ENCODE data around the gene VAPA. TPM values are rescaled to one million over a fixed set of nuclear protein-coding genes. Genes with fewer than 3 reads are reported as not detected.
A peak's percentile ranks its signal among the peaks of the same experiment; 100 is the strongest.

The VAPA gene
- total RNA-seq, 1 experiment from 2014 or later = 138 TPM

DNA sequence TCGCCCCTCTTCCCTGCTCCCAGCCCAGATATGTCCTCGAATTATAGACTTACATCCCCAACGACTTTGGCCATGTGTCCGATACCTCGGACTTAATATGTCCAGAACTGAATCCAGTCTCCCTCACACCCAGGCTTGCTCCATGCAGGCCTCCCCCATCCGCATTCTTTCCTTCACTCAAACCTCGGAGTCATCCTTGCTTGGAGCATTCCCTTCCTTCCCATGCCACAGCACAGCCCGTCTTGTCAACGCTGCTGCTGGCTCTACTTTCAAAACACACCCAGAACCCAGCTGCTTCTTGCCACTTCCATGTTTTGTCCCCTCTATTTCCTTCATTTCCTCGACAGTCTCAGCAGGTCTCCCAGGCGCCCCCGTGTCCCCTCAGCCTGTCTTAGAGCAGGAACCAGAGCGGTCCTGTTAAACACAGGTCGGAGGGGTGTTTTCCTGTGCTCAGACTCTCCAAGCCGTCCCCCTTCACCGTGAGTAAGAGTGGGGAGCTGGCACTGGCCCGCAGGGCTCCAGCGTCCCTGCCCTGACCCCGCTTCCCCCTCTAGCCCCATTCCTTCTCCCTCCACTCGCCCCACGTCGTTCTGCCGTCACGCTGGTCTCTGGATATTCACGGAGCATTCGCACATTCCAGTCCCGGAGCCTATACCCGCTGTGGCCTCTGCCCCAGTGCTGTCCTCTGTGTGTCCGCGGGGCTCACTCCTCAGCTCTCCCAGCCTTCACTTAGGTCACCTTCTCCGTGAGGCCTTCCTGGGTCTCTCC is 54.4 kb downstream of the VAPA start:
- no peaks in the 10 kb centered on the region for H3K79me2 ChIP-seq (ENCODE audit: low read length)
- no peak overlapping the region for H3K4me2 ChIP-seq (ENCODE audit: low read depth, low read length, poor library complexity, severe bottlenecking)
- no peaks in the 10 kb centered on the region for H3K9me3 ChIP-seq (ENCODE audit: low read length)
- no peak overlapping the region for H3K27ac ChIP-seq (ENCODE audit: low read length)
- H4K20me1 ChIP-seq (ENCODE audit: insufficient read depth, low read depth, low read length) = 0 out of 2 replicates have a peak, but pooled peaks cover 5% of the 10 kb centered on the region
- no peaks in the 10 kb centered on the region for H3K27me3 ChIP-seq (ENCODE audit: low read length)
- peaks cover 3% of the 10 kb centered on the region; the same call in 1 of the 2 replicates for H3K4me1 ChIP-seq (ENCODE audit: low read length)
- no peaks in the 10 kb centered on the region for H3K9me2 ChIP-seq (replicated peaks; ENCODE audit: insufficient read depth, low read length)
- no peak overlapping the region for H2AFZ ChIP-seq (ENCODE audit: low read length)
- H3K4me3 ChIP-seq (ENCODE audit: low read length) = no peak overlapping the region
- no peaks in the 10 kb centered on the region for H3K36me3 ChIP-seq (ENCODE audit: insufficient read depth, low read length)
- H3K9ac ChIP-seq (ENCODE audit: low read length) = no peak overlapping the region
- no peak for DNase-seq

DNA sequence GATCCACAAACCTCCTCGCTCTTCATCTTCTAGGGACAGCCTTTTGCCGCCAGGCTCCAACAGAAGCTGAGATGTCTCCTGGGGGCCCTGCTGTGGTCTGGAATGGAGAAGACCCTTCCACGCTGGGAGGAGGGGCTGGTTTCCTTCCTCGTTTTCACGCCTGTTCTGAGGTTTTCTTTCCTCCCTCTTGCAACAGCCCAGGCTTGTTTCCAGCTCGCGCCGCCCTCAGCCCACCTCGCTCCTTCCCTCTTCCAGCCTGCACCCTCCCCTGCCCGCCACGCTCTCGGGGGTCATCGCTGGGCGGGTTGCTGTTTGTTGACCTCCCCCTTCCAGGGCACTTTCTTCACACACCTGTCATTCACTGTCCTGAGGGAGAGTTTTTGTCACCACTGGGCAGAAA is 55.4 kb downstream of the VAPA start:
- Histone ChIP-seq H3K27me3 (ENCODE audit: low read length) (no peaks in the 10 kb centered on the region), H3K9me3 (ENCODE audit: low read length) (no peaks in the 10 kb centered on the region), H4K20me1 (ENCODE audit: insufficient read depth, low read depth, low read length) (0 out of 2 replicates have a peak, but pooled peaks cover under 1% of the 10 kb centered on the region), H3K4me1 (ENCODE audit: low read length) (peaks cover 3% of the 10 kb centered on the region; the same call in 1 of the 2 replicates), H3K79me2 (ENCODE audit: low read length) (no peaks in the 10 kb centered on the region), H2AFZ (ENCODE audit: low read length) (no peak overlapping the region), H3K4me3 (ENCODE audit: low read length) (no peak overlapping the region), H3K36me3 (ENCODE audit: insufficient read depth, low read length) (no peaks in the 10 kb centered on the region), H3K4me2 (ENCODE audit: low read depth, low read length, poor library complexity, severe bottlenecking) (no peak overlapping the region), H3K9ac (ENCODE audit: low read length) (no peak overlapping the region), H3K27ac (ENCODE audit: low read length) (no peak overlapping the region), H3K9me2 (replicated peaks; ENCODE audit: insufficient read depth, low read length) (no peaks in the 10 kb centered on the region)
- DNase-seq = no peak

DNA sequence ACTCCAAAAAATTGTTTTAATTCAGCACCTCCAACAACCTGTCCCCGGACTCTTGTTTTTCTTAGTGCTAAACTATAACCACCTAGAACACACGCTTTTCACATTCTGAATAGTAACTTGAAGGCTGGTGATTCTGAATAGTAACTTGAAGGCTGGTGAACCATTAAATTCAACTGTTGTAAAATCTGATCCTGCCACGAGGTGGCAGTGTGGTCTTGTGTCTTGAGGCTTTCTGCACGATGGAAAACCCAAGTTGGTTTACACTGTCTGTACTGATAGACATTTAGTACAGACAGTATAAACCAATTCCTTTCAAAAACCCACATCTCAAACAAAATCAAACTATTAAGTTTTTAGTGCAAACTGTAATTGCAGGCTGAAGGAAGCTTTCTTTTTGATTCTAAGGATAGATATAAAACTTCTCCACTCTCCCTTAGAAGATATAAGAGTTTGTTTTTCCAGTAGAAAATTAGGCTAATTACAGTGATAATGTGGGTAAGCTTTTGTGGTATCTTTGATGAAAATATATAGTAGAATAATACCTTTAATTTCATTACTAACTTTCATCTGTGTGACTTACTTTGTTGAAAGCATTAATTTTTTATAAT is 57.6 kb downstream of the VAPA start:
- Histone ChIP-seq H3K4me3 (ENCODE audit: low read length) (no peak overlapping the region), H3K4me1 (ENCODE audit: low read length) (no peaks in the 10 kb centered on the region), H3K79me2 (ENCODE audit: low read length) (no peaks in the 10 kb centered on the region), H3K36me3 (ENCODE audit: insufficient read depth, low read length) (no peaks in the 10 kb centered on the region), H3K9ac (ENCODE audit: low read length) (no peak overlapping the region), H2AFZ (ENCODE audit: low read length) (no peak overlapping the region), H4K20me1 (ENCODE audit: insufficient read depth, low read depth, low read length) (no peaks in the 10 kb centered on the region), H3K27ac (ENCODE audit: low read length) (no peak overlapping the region), H3K9me2 (replicated peaks; ENCODE audit: insufficient read depth, low read length) (no peaks in the 10 kb centered on the region), H3K4me2 (ENCODE audit: low read depth, low read length, poor library complexity, severe bottlenecking) (no peak overlapping the region), H3K27me3 (ENCODE audit: low read length) (no peaks in the 10 kb centered on the region), H3K9me3 (ENCODE audit: low read length) (peaks cover 7% of the 10 kb centered on the region; the same call in 1 of the 2 replicates)
- peak; percentile 89 for DNase-seq

DNA sequence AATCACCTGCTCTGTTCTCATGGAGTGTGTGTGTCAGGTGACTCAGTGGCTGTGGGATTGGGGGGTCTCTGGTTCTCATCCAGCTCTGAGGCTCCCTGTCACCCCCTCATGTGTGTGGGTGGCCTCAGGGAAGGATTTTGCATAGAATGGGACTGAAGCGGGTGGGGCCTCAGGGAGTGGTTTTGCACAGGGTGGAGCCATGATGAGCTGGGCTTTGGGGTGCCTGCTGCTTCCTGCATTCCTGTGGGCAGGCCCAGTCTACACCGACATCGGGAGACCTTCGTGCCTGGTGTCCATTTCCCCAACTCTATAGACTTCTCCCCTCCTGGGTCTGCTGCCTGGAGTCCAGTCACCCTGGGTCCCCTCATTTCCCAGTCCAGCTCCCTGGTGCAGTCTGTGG is 59.7 kb downstream of the VAPA start:
- Histone ChIP-seq H3K4me3 (ENCODE audit: low read length) (no peak overlapping the region), H4K20me1 (ENCODE audit: insufficient read depth, low read depth, low read length) (no peaks in the 10 kb centered on the region), H3K36me3 (ENCODE audit: insufficient read depth, low read length) (no peaks in the 10 kb centered on the region), H3K27me3 (ENCODE audit: low read length) (no peaks in the 10 kb centered on the region), H3K27ac (ENCODE audit: low read length) (no peak overlapping the region), H3K9ac (ENCODE audit: low read length) (no peak overlapping the region), H3K4me1 (ENCODE audit: low read length) (no peaks in the 10 kb centered on the region), H3K9me3 (ENCODE audit: low read length) (peaks cover 7% of the 10 kb centered on the region; the same call in 1 of the 2 replicates), H3K4me2 (ENCODE audit: low read depth, low read length, poor library complexity, severe bottlenecking) (no peak overlapping the region), H3K79me2 (ENCODE audit: low read length) (no peaks in the 10 kb centered on the region), H2AFZ (ENCODE audit: low read length) (no peak overlapping the region), H3K9me2 (replicated peaks; ENCODE audit: insufficient read depth, low read length) (no peaks in the 10 kb centered on the region)
- DNase-seq = no peak

DNA sequence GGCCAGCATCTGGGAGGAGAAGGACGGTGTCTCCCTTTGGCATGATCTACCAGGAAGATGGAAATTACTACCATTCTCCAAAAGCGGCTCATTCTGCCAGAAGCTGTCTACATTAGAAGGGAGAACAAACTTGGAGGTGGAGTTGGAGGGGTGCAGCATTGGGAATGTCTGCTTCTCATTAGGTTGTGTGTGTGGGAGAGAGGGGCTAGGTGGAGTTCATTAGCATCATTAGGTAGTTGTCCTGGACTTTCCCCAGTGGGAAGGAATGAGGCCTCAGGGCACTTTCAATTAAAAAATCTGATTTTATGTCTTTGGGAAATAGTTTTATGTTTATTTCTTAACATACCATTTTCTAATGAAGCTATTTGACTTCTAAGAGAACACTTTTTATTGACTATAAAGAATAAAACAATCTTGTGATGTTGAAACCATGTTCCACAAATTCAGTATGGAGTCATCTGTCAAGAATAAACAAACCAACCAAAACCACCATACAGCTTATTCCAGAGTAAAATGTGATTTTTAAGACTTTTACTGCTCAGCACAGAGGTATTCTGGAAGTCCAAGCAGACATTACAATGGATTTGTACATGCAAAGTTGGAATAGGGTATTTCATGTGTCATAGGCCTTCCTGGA is 60.6 kb downstream of the VAPA start:
- H3K27ac ChIP-seq (ENCODE audit: low read length) = no peak overlapping the region
- H3K4me3 ChIP-seq (ENCODE audit: low read length) = no peak overlapping the region
- no peak for DNase-seq
- H3K9me2 ChIP-seq (replicated peaks; ENCODE audit: insufficient read depth, low read length) = no peaks in the 10 kb centered on the region
- H2AFZ ChIP-seq (ENCODE audit: low read length) = no peak overlapping the region
- H3K9ac ChIP-seq (ENCODE audit: low read length) = no peak overlapping the region
- H3K4me2 ChIP-seq (ENCODE audit: low read depth, low read length, poor library complexity, severe bottlenecking) = no peak overlapping the region
- H3K4me1 ChIP-seq (ENCODE audit: low read length) = no peaks in the 10 kb centered on the region
- H3K9me3 ChIP-seq (ENCODE audit: low read length) = peaks cover 7% of the 10 kb centered on the region; the same call in 1 of the 2 replicates
- no peaks in the 10 kb centered on the region for H3K27me3 ChIP-seq (ENCODE audit: low read length)
- no peaks in the 10 kb centered on the region for H4K20me1 ChIP-seq (ENCODE audit: insufficient read depth, low read depth, low read length)
- no peaks in the 10 kb centered on the region for H3K79me2 ChIP-seq (ENCODE audit: low read length)
- H3K36me3 ChIP-seq (ENCODE audit: insufficient read depth, low read length) = no peaks in the 10 kb centered on the region

DNA sequence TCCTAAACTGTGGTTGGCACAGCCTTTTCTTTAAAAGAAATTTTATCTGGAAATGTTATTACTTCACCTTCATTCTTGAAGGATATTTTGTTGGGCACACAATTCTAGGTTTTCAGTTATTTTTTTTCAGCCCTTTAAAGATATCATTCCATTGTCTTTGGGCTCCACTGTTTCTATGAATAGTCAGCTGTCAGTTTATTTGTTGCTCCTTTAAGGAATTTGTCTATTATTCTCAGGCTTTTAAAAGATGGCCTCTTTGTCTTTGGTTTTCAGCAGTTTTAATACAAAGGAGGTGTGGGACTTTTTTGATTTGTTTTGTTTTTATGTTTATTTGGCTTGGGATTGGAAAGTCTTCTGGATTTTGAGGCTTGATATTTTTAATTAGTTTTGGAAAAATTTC is 61.8 kb downstream of the VAPA start:
- peaks cover 7% of the 10 kb centered on the region; the same call in 1 of the 2 replicates for H3K9me3 ChIP-seq (ENCODE audit: low read length)
- H3K79me2 ChIP-seq (ENCODE audit: low read length) = no peaks in the 10 kb centered on the region
- DNase-seq = no peak
- H3K36me3 ChIP-seq (ENCODE audit: insufficient read depth, low read length) = no peaks in the 10 kb centered on the region
- no peaks in the 10 kb centered on the region for H3K9me2 ChIP-seq (replicated peaks; ENCODE audit: insufficient read depth, low read length)
- no peak overlapping the region for H3K4me2 ChIP-seq (ENCODE audit: low read depth, low read length, poor library complexity, severe bottlenecking)
- no peak overlapping the region for H2AFZ ChIP-seq (ENCODE audit: low read length)
- H3K9ac ChIP-seq (ENCODE audit: low read length) = no peak overlapping the region
- H3K27me3 ChIP-seq (ENCODE audit: low read length) = no peaks in the 10 kb centered on the region
- H3K27ac ChIP-seq (ENCODE audit: low read length) = no peak overlapping the region
- no peaks in the 10 kb centered on the region for H3K4me1 ChIP-seq (ENCODE audit: low read length)
- no peak overlapping the region for H3K4me3 ChIP-seq (ENCODE audit: low read length)
- H4K20me1 ChIP-seq (ENCODE audit: insufficient read depth, low read depth, low read length) = no peaks in the 10 kb centered on the region

DNA sequence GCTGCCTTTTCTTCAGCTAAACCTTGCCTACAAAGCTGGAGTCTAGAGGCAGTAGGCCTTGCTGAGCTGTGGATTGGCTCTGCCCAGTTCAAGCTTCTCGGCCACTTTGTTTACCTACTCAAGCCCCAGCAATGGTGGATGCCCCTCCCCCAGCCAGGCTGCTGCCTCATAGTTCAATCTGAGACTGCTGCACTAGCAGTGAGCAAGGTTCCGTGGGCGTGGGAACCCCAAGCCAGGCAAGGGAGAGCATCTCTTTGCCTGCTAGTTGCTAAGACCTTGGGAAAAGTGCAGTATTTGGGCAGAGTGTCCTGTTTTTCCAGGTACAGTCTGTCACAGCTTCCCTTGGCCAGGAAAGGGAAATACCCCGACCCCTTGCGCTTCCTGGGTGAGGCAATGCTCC is 68.9 kb downstream of the VAPA start:
- H3K27ac ChIP-seq (ENCODE audit: low read length) = no peak overlapping the region
- no peaks in the 10 kb centered on the region for H3K9me3 ChIP-seq (ENCODE audit: low read length)
- H3K9me2 ChIP-seq (replicated peaks; ENCODE audit: insufficient read depth, low read length) = no peaks in the 10 kb centered on the region
- no peak for DNase-seq
- no peaks in the 10 kb centered on the region for H3K4me1 ChIP-seq (ENCODE audit: low read length)
- H3K4me2 ChIP-seq (ENCODE audit: low read depth, low read length, poor library complexity, severe bottlenecking) = no peak overlapping the region
- H3K27me3 ChIP-seq (ENCODE audit: low read length) = no peaks in the 10 kb centered on the region
- H2AFZ ChIP-seq (ENCODE audit: low read length) = no peak overlapping the region
- H3K4me3 ChIP-seq (ENCODE audit: low read length) = no peak overlapping the region
- H3K79me2 ChIP-seq (ENCODE audit: low read length) = no peaks in the 10 kb centered on the region
- H3K9ac ChIP-seq (ENCODE audit: low read length) = no peak overlapping the region
- H3K36me3 ChIP-seq (ENCODE audit: insufficient read depth, low read length) = no peaks in the 10 kb centered on the region
- no peaks in the 10 kb centered on the region for H4K20me1 ChIP-seq (ENCODE audit: insufficient read depth, low read depth, low read length)

DNA sequence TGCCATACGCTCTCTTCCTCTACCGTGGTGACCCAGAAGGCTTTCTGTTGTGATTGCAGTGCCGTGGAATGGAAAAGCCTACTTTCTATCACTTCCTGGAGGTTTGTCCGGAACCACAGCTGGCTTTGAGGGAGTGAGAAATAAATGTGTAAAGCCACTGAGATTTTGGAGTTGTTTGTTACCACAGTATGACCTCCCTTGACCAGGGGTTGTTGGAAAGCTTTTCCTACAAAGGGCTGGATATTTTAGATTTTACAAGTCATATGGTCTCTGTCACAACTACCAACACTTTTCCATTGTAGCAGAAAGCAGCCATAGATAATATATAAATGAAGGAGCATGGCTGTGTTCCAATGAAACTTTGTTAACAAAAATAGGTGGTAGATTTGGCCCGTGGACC is 70.3 kb downstream of the VAPA start:
- Histone ChIP-seq H3K4me3 (ENCODE audit: low read length) (no peak overlapping the region), H3K36me3 (ENCODE audit: insufficient read depth, low read length) (no peaks in the 10 kb centered on the region), H3K79me2 (ENCODE audit: low read length) (no peaks in the 10 kb centered on the region), H3K9me3 (ENCODE audit: low read length) (no peaks in the 10 kb centered on the region), H3K9me2 (replicated peaks; ENCODE audit: insufficient read depth, low read length) (no peaks in the 10 kb centered on the region), H3K27me3 (ENCODE audit: low read length) (no peaks in the 10 kb centered on the region), H2AFZ (ENCODE audit: low read length) (no peak overlapping the region), H3K9ac (ENCODE audit: low read length) (no peak overlapping the region), H3K4me2 (ENCODE audit: low read depth, low read length, poor library complexity, severe bottlenecking) (no peak overlapping the region), H4K20me1 (ENCODE audit: insufficient read depth, low read depth, low read length) (no peaks in the 10 kb centered on the region), H3K27ac (ENCODE audit: low read length) (no peak overlapping the region), H3K4me1 (ENCODE audit: low read length) (no peaks in the 10 kb centered on the region)
- no peak for DNase-seq
